ENCODE measurements around the gene HUS1B. TPM values are rescaled to one million over a fixed set of nuclear protein-coding genes. Genes with fewer than 3 reads are reported as not detected.
"Not testable (repeated sequence)": the region's sequence is repeated elsewhere in the genome, so short reads cannot be mapped to it uniquely, and the experiment has no call there.

The HUS1B gene
- total and polyA plus RNA-seq, 2 donors (not counting 3 experiments of a cell fraction or from before 2014, with no cell fraction given) = 0.25 to 1.2 TPM

DNA sequence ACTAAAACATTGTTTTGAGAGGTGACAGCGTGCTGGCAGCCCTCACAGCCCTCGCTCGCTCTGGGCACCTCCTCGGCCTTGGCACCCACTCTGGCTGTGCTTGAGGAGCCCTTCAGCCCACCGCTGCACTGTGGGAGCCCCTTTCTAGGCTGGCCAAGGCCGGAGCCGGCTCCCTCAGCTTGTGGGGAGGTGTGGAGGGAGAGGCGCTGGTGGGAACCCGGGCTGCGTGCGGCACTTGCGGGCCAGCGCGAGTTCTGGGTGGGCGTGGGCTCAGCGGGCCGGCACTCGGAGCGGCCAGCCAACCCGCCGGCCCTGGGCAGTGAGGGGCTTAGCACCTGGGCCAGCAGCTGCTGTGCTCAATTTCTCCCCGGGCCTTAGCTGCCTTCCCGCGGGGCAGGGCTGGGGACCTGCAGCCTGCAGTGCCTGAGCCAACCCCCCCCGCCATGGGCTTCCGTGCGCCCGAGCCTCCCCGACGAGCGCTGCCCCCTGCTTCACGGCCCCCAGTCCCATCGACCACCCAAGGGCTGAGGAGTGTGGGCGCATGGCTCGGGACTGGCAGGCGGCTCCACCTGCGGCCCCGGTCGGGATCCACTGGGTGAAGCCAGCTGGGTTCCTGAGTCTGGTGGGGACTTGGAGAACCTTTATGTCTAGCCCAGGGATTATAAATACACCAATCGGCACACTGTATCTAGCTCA, 37.7 kb upstream of the HUS1B start:
- FAIRE-seq = not testable (repeated sequence)

GRCh38 chr6:693723-694009, 36.8 kb upstream of the HUS1B start:
- H3K27me3 ChIP-seq (ENCODE audit: control insufficient read depth in 2 of 2, insufficient read depth in 2 of 2, low read length in 2 of 2) = no peaks in the 10 kb centered on the region
- peak overlapping the region in 2 of 3 experiments; percentile 54 to 87 for H3K4me3 ChIP-seq (replicated peaks in 1 of 3; ENCODE audit: insufficient read depth in 1 of 3, low read depth in 1 of 3, low read length in 3 of 3)
- dilution Hi-C loops (cut with MboI; ENCODE audit: extremely low pct_ligation_motif_present, low sequenced_read_pairs) (no loop called here), intact Hi-C loops (cut with micrococcal nuclease) (loop anchor here (1.0 to 5.0 kb wide), 3 partner anchors 13 to 101 kb away; no protein-coding TSS in a partner anchor)
- H3K36me3 ChIP-seq (ENCODE audit: control insufficient read depth in 2 of 2, extremely low read depth in 1 of 2, insufficient read depth in 2 of 2, low read length in 2 of 2) = no peaks in the 10 kb centered on the region
- DNase-seq (ENCODE audit: low read depth, low spot score) (no peak), FAIRE-seq (no peak)
- H3K79me2 ChIP-seq (ENCODE audit: control insufficient read depth, insufficient read depth, low read length) = peaks cover 38% of the 10 kb centered on the region
- no peak overlapping the region for H3K27ac ChIP-seq (ENCODE audit: insufficient read depth, low read depth, low read length)
- H2AFZ ChIP-seq (ENCODE audit: low read depth, low read length) = no peak overlapping the region
- no TSS peak for BruUV-seq (replicated peaks)
- no peak overlapping the region for H3K4me2 ChIP-seq (ENCODE audit: insufficient read depth, low read length)
- no peak overlapping the region for H3K9ac ChIP-seq (replicated peaks; ENCODE audit: extremely low read depth, insufficient read depth, low read length)
- H3K9me1 ChIP-seq (replicated peaks; ENCODE audit: control insufficient read depth, extremely low read depth, insufficient read depth, low read length) = no peaks in the 10 kb centered on the region
- CTCF ChIA-PET = interaction anchor here (1.3 to 2.3 kb wide), 4 partner anchors 10 to 101 kb away, joined by 5 to 17 read pairs (median 10); no protein-coding TSS in a partner anchor
- H4K20me1 ChIP-seq (replicated peaks; ENCODE audit: control insufficient read depth, extremely low read depth, insufficient read depth, low read length) = no peaks in the 10 kb centered on the region
- H3K9me3 ChIP-seq (replicated peaks; ENCODE audit: control insufficient read depth, insufficient read depth, low read length) = no peaks in the 10 kb centered on the region
- TF ChIP-seq GATA2 (IDR thresholded peaks at IDR 0.05; ENCODE audit: insufficient read depth, insufficient read length, low read depth, low read length) (no peak), JUN (IDR thresholded peaks at IDR 0.05; ENCODE audit: borderline replicate concordance, insufficient read depth, insufficient read length, low read depth) (no peak), EZH2 (IDR thresholded peaks at IDR 0.05; ENCODE audit: borderline replicate concordance, low read depth, low read length, severe bottlenecking) (no peak)
- POLR2A ChIA-PET = no interaction called here
- H3K4me1 ChIP-seq (ENCODE audit: control insufficient read depth, extremely low read depth, insufficient read depth, low read length) = peaks cover 15% of the 10 kb centered on the region

More for the DNA sequence above, 37.7 kb upstream of the HUS1B start:
- H3K27me3 ChIP-seq (ENCODE audit: control insufficient read depth in 2 of 2, insufficient read depth in 2 of 2, low read length in 2 of 2); H3K9me3 ChIP-seq (replicated peaks; ENCODE audit: control insufficient read depth, insufficient read depth, low read length); POLR2A ChIA-PET; H3K4me3 ChIP-seq (replicated peaks in 1 of 3; ENCODE audit: insufficient read depth in 1 of 3, low read depth in 1 of 3, low read length in 3 of 3); H2AFZ ChIP-seq (ENCODE audit: low read depth, low read length); DNase-seq (ENCODE audit: low read depth, low spot score); H4K20me1 ChIP-seq (replicated peaks; ENCODE audit: control insufficient read depth, extremely low read depth, insufficient read depth, low read length); H3K27ac ChIP-seq (ENCODE audit: insufficient read depth, low read depth, low read length); H3K9me1 ChIP-seq (replicated peaks; ENCODE audit: control insufficient read depth, extremely low read depth, insufficient read depth, low read length); H3K4me2 ChIP-seq (ENCODE audit: insufficient read depth, low read length); H3K9ac ChIP-seq (replicated peaks; ENCODE audit: extremely low read depth, insufficient read depth, low read length); H3K36me3 ChIP-seq (ENCODE audit: control insufficient read depth in 2 of 2, extremely low read depth in 1 of 2, insufficient read depth in 2 of 2, low read length in 2 of 2); BruUV-seq (replicated peaks); dilution Hi-C loops (cut with MboI; ENCODE audit: extremely low pct_ligation_motif_present, low sequenced_read_pairs): not testable (repeated sequence)
- intact Hi-C loops (cut with micrococcal nuclease) = loop anchor here (5.0 kb wide), 1 partner anchor 102 kb away; no protein-coding TSS in a partner anchor
- CTCF ChIA-PET = interaction anchor here (1.5 kb wide), 1 partner anchor 10 kb away, joined by 6 read pairs; no protein-coding TSS in a partner anchor
- Histone ChIP-seq H3K79me2 (ENCODE audit: control insufficient read depth, insufficient read depth, low read length) (peaks cover 30% of the 10 kb centered on the region), H3K4me1 (ENCODE audit: control insufficient read depth, extremely low read depth, insufficient read depth, low read length) (peaks cover 17% of the 10 kb centered on the region)

Measured in endothelial cell of umbilical vein (primary cell).